Measurements from ENCODE around the gene LCN6.
"Not testable (repeated sequence)": the region's sequence is repeated elsewhere in the genome, so short reads cannot be mapped to it uniquely, and the experiment has no call there.

Gene LCN6

GRCh38 chr9:136711751-136712689 is 36.3 kb downstream of the LCN6 start, which contains the start of gene DIPK1B:
Gene DIPK1B (plus strand): TSS chr9:136712572. CDS start chr9:136712666, 94 bp downstream.
- Histone ChIP-seq H3K27me3 (ENCODE audit: insufficient read depth, low read length) (peaks cover 2% of the 10 kb centered on the region), H2AFZ (ENCODE audit: insufficient read depth, low read length, poor library complexity) (peak within 1 kb of the TSS; percentile 62), H4K12ac (ENCODE audit: low read depth, low read length) (peak within 1 kb of the TSS; percentile 40), H2BK5ac (ENCODE audit: low read depth, low read length, poor library complexity) (peak within 1 kb of the TSS; percentile 43), H2BK12ac (ENCODE audit: low read length) (peak within 1 kb of the TSS; percentile 68), H3K79me2 (ENCODE audit: control insufficient read depth, insufficient read depth, low read length, poor library complexity) (peaks cover 9% of the 10 kb centered on the region), H3K18ac (ENCODE audit: low read length) (peak within 1 kb of the TSS; percentile 89), H3K27ac (ENCODE audit: low read depth, low read length) (peak within 1 kb of the TSS; percentile 13), H2BK120ac (ENCODE audit: insufficient read depth, low read length, poor library complexity) (peak within 1 kb of the TSS; percentile 52), H2AK5ac (ENCODE audit: low read length) (peak within 1 kb of the TSS; percentile 92), H3K4me3 (ENCODE audit: low read depth, low read length) (peak within 1 kb of the TSS; percentile 81), H3K36me3 (ENCODE audit: control insufficient read depth in 1 of 2, insufficient read depth in 2 of 2, low read length in 2 of 2) (no peaks in the 10 kb centered on the region), H3K9ac (ENCODE audit: low read length) (peak within 1 kb of the TSS; percentile 80), H3K9me3 (ENCODE audit: insufficient read depth, low read depth, low read length) (no peaks in the 10 kb centered on the region), H3K14ac (ENCODE audit: low read length) (peak within 1 kb of the TSS; percentile 95), H3K4me1 (ENCODE audit: control insufficient read depth in 1 of 2, insufficient read depth in 2 of 2, low read length in 2 of 2) (peaks cover 22 to 27% of the 10 kb centered on the region in 2 experiments), H3K4me2 (ENCODE audit: low read length) (peak within 1 kb of the TSS; percentile 92), H4K8ac (ENCODE audit: low read depth, low read length) (peak within 1 kb of the TSS; percentile 94), H4K91ac (ENCODE audit: low read depth, low read length) (peak within 1 kb of the TSS; percentile 90), H3K4ac (ENCODE audit: low read depth, low read length) (peak within 1 kb of the TSS; percentile 35), H3K23ac (ENCODE audit: low read length) (no peak within 1 kb of the TSS), H3K79me1 (ENCODE audit: low read length) (peaks cover 22% of the 10 kb centered on the region)
- peak in 1 of 2 donors; percentile 31 for DNase-seq
- WGBS (ENCODE audit: extremely low coverage, insufficient coverage, insufficient read length) = no CpG with 5 or more reads among the region's 119 CpGs

GRCh38 chr9:136711219-136711648 is 37.1 kb downstream of the LCN6 start:
- H3K4me3 ChIP-seq (ENCODE audit: low read depth, low read length); H3K36me3 ChIP-seq (ENCODE audit: control insufficient read depth in 1 of 2, insufficient read depth in 2 of 2, low read length in 2 of 2); H3K18ac ChIP-seq (ENCODE audit: low read length); H3K4me2 ChIP-seq (ENCODE audit: low read length); H3K14ac ChIP-seq (ENCODE audit: low read length); H2BK12ac ChIP-seq (ENCODE audit: low read length); H3K27ac ChIP-seq (ENCODE audit: low read depth, low read length); H3K23ac ChIP-seq (ENCODE audit: low read length); H4K8ac ChIP-seq (ENCODE audit: low read depth, low read length); H2AFZ ChIP-seq (ENCODE audit: insufficient read depth, low read length, poor library complexity); DNase-seq; H3K79me2 ChIP-seq (ENCODE audit: control insufficient read depth, insufficient read depth, low read length, poor library complexity); H3K9me3 ChIP-seq (ENCODE audit: insufficient read depth, low read depth, low read length); H2AK5ac ChIP-seq (ENCODE audit: low read length); H2BK120ac ChIP-seq (ENCODE audit: insufficient read depth, low read length, poor library complexity); H2BK5ac ChIP-seq (ENCODE audit: low read depth, low read length, poor library complexity); H3K27me3 ChIP-seq (ENCODE audit: insufficient read depth, low read length); H4K91ac ChIP-seq (ENCODE audit: low read depth, low read length); H3K4ac ChIP-seq (ENCODE audit: low read depth, low read length); H3K9ac ChIP-seq (ENCODE audit: low read length); H4K12ac ChIP-seq (ENCODE audit: low read depth, low read length): not testable (repeated sequence)
- Histone ChIP-seq H3K79me1 (ENCODE audit: low read length) (peaks cover 22% of the 10 kb centered on the region), H3K4me1 (ENCODE audit: control insufficient read depth in 1 of 2, insufficient read depth in 2 of 2, low read length in 2 of 2) (peaks cover 22 to 27% of the 10 kb centered on the region in 2 experiments)
- no CpG with 5 or more reads among the region's 4 CpGs for WGBS (ENCODE audit: extremely low coverage, insufficient coverage, insufficient read length)

- no CpG with 5 or more reads among the region's 7 CpGs for WGBS (ENCODE audit: extremely low coverage, insufficient coverage, insufficient read length)
- H3K79me2 ChIP-seq (ENCODE audit: control insufficient read depth, insufficient read depth, low read length, poor library complexity) = peaks cover 9% of the 10 kb centered on the region
These were observed 37.8 kb downstream of the LCN6 start for GRCh38 chr9:136710543-136710942.

GRCh38 chr9:136709454-136710109 is 38.7 kb downstream of the LCN6 start:
- Histone ChIP-seq H3K27ac (ENCODE audit: low read depth, low read length) (no peak overlapping the region), H4K12ac (ENCODE audit: low read depth, low read length) (no peak overlapping the region), H3K4ac (ENCODE audit: low read depth, low read length) (no peak overlapping the region), H3K79me2 (ENCODE audit: control insufficient read depth, insufficient read depth, low read length, poor library complexity) (peaks cover 9% of the 10 kb centered on the region), H3K9ac (ENCODE audit: low read length) (no peak overlapping the region), H3K79me1 (ENCODE audit: low read length) (peaks cover 17% of the 10 kb centered on the region), H3K27me3 (ENCODE audit: insufficient read depth, low read length) (peaks cover 2% of the 10 kb centered on the region), H3K4me2 (ENCODE audit: low read length) (no peak overlapping the region), H3K18ac (ENCODE audit: low read length) (no peak overlapping the region), H2BK5ac (ENCODE audit: low read depth, low read length, poor library complexity) (no peak overlapping the region), H3K9me3 (ENCODE audit: insufficient read depth, low read depth, low read length) (no peaks in the 10 kb centered on the region), H2BK120ac (ENCODE audit: insufficient read depth, low read length, poor library complexity) (no peak overlapping the region), H3K36me3 (ENCODE audit: control insufficient read depth in 1 of 2, insufficient read depth in 2 of 2, low read length in 2 of 2) (no peaks in the 10 kb centered on the region), H3K4me3 (ENCODE audit: low read depth, low read length) (no peak overlapping the region), H3K23ac (ENCODE audit: low read length) (no peak overlapping the region), H2BK12ac (ENCODE audit: low read length) (no peak overlapping the region), H2AK5ac (ENCODE audit: low read length) (no peak overlapping the region), H4K91ac (ENCODE audit: low read depth, low read length) (no peak overlapping the region), H3K14ac (ENCODE audit: low read length) (no peak overlapping the region), H2AFZ (ENCODE audit: insufficient read depth, low read length, poor library complexity) (no peak overlapping the region), H3K4me1 (ENCODE audit: control insufficient read depth in 1 of 2, insufficient read depth in 2 of 2, low read length in 2 of 2) (peaks cover 16 to 21% of the 10 kb centered on the region in 2 experiments), H4K8ac (ENCODE audit: low read depth, low read length) (no peak overlapping the region)
- WGBS (ENCODE audit: extremely low coverage, insufficient coverage, insufficient read length) = no CpG with 5 or more reads among the region's 24 CpGs
- no peak for DNase-seq

More at GRCh38 chr9:136710543-136710942, 37.8 kb downstream of the LCN6 start:
- Histone ChIP-seq H2BK120ac (ENCODE audit: insufficient read depth, low read length, poor library complexity) (no peak overlapping the region), H2AFZ (ENCODE audit: insufficient read depth, low read length, poor library complexity) (no peak overlapping the region), H3K9ac (ENCODE audit: low read length) (no peak overlapping the region), H3K18ac (ENCODE audit: low read length) (no peak overlapping the region), H3K4me3 (ENCODE audit: low read depth, low read length) (no peak overlapping the region), H2BK12ac (ENCODE audit: low read length) (no peak overlapping the region), H3K9me3 (ENCODE audit: insufficient read depth, low read depth, low read length) (no peaks in the 10 kb centered on the region), H3K79me1 (ENCODE audit: low read length) (peaks cover 22% of the 10 kb centered on the region), H4K91ac (ENCODE audit: low read depth, low read length) (no peak overlapping the region), H3K14ac (ENCODE audit: low read length) (no peak overlapping the region), H3K27me3 (ENCODE audit: insufficient read depth, low read length) (peaks cover 2% of the 10 kb centered on the region), H4K12ac (ENCODE audit: low read depth, low read length) (no peak overlapping the region), H3K36me3 (ENCODE audit: control insufficient read depth in 1 of 2, insufficient read depth in 2 of 2, low read length in 2 of 2) (no peaks in the 10 kb centered on the region), H3K27ac (ENCODE audit: low read depth, low read length) (no peak overlapping the region), H2AK5ac (ENCODE audit: low read length) (no peak overlapping the region), H3K4ac (ENCODE audit: low read depth, low read length) (no peak overlapping the region), H3K4me1 (ENCODE audit: control insufficient read depth in 1 of 2, insufficient read depth in 2 of 2, low read length in 2 of 2) (peaks cover 22 to 27% of the 10 kb centered on the region in 2 experiments), H2BK5ac (ENCODE audit: low read depth, low read length, poor library complexity) (no peak overlapping the region), H3K4me2 (ENCODE audit: low read length) (no peak overlapping the region), H4K8ac (ENCODE audit: low read depth, low read length) (no peak overlapping the region), H3K23ac (ENCODE audit: low read length) (no peak overlapping the region)
- DNase-seq = peak in 1 of 2 donors; percentile 70
